Neural cell (in vitro differentiated cells): ENCODE measurements around the gene BLOC1S5.

Experiments used
- CTCF ChIP-seq: fragments of 450-650 bp; IDR thresholded peaks from 2 replicates; pipeline ENCODE4 v1.5.1; 2014; ENCODE audit warnings: antibody characterized with exemption, mild to moderate bottlenecking, moderate library complexity; ENCODE audit not compliant: poor library complexity, severe bottlenecking
- EP300 ChIP-seq: fragments of 450-650 bp; conservative IDR thresholded peaks from 2 replicates; pipeline ENCODE4 v1.6.1; 2014; ENCODE audit warnings: antibody characterized with exemption, mild to moderate bottlenecking, moderate library complexity; ENCODE audit not compliant: poor library complexity, severe bottlenecking
- EZH2 ChIP-seq: fragments of 200-600, 300-800 bp; shearing (Covaris generic), sonication (generic); IDR thresholded peaks from 2 replicates; pipeline ENCODE4 v1.6.1; 2014; ENCODE audit warnings: antibody characterized with exemption, low read length, borderline replicate concordance, mild to moderate bottlenecking; ENCODE audit not compliant: insufficient read depth, poor library complexity, severe bottlenecking
- MXI1 ChIP-seq: fragments of 450-650 bp; conservative IDR thresholded peaks from 2 replicates; pipeline ENCODE4 v1.6.1; 2014; ENCODE audit warnings: antibody characterized with exemption, mild to moderate bottlenecking; ENCODE audit not compliant: poor library complexity, severe bottlenecking
- POLR2AphosphoS5 ChIP-seq: IDR thresholded peaks from 2 replicates; pipeline ENCODE4 v1.6.1; 2012
- RAD21 ChIP-seq: fragments of 450-650 bp; conservative IDR thresholded peaks from 2 replicates; pipeline ENCODE4 v1.6.1; 2014; ENCODE audit warnings: antibody characterized with exemption, mild to moderate bottlenecking, moderate library complexity
- REST ChIP-seq: IDR thresholded peaks from 2 replicates; pipeline ENCODE4 v1.6.1; 2012; ENCODE audit warnings: borderline replicate concordance
- TAF1 ChIP-seq: IDR thresholded peaks from 2 replicates; pipeline ENCODE4 v1.6.1; 2012; ENCODE audit warnings: low read depth

- no peak for TF ChIP-seq EZH2
- TF ChIP-seq CTCF, result no peak
- TF ChIP-seq POLR2AphosphoS5, result no peak
- no peak for TF ChIP-seq EP300
- no peak for TF ChIP-seq RAD21
- TF ChIP-seq MXI1, result no peak
- no peak for TF ChIP-seq TAF1
- TF ChIP-seq REST, result no peak
Observed at GRCh38 chr6:8017276-8017701, 46.9 kb downstream of the BLOC1S5 start.
